WTC11 (cell line): ENCODE results near the gene TMEFF2. TPM values are rescaled to one million over a fixed set of nuclear protein-coding genes. Genes with fewer than 3 reads are reported as not detected.

Source experiments
- ATAC-seq: fragments of 200-7000 bp; cut with Tn5 transposase; 2 replicates; pipeline ENCODE4 v1.10.0; 2021; ENCODE audit warnings: mild to moderate bottlenecking, moderate library complexity
- CTCF ChIA-PET: fragments of 300-600 bp; sonication (Branson Sonifier 250); formaldehyde crosslinking; loops from one replicate; lab custom pipeline; 2021; ENCODE audit warnings: antibody characterized with exemption; lab: Charles Lee
- POLR2A ChIA-PET: fragments of 350-600 bp; sonication (Branson Sonifier 250); formaldehyde crosslinking; loops from one replicate; lab custom pipeline; 2021; ENCODE audit warnings: antibody characterized with exemption; lab: Charles Lee
- DNase-seq: peaks from one replicate; pipeline ENCODE4 v3.0.0; 2021; ENCODE audit warnings: low spot score
- H3K27ac Mint-ChIP-seq: 2 replicates; pipeline ENCODE4 v1.8.0; 2021; ENCODE audit warnings: mixed read lengths
- H3K27me3 Mint-ChIP-seq: 2 replicates; pipeline ENCODE4 v1.8.0; 2021; ENCODE audit warnings: low read depth, mild to moderate bottlenecking, moderate library complexity, mixed read lengths
- H3K36me3 Mint-ChIP-seq: 2 replicates; pipeline ENCODE4 v1.8.0; 2021; ENCODE audit warnings: mixed read lengths
- H3K4me1 Mint-ChIP-seq: 2 replicates; pipeline ENCODE4 v1.8.0; 2022; ENCODE audit warnings: mixed read lengths
- H3K4me3 Mint-ChIP-seq: 2 replicates; pipeline ENCODE4 v1.8.0; 2021; ENCODE audit warnings: mild to moderate bottlenecking, moderate library complexity, mixed read lengths
- H3K9me3 Mint-ChIP-seq: 2 replicates; pipeline ENCODE4 v1.8.0; 2021; ENCODE audit warnings: mixed read lengths
- CDX4 ChIP-seq: fragments of 250-450 bp; sonication (Bioruptor Pico); IDR thresholded peaks from 2 replicates; pipeline ENCODE4 v1.9.0; 2021; ENCODE audit warnings: moderate library complexity, mild to moderate bottlenecking, inconsistent platforms, borderline replicate concordance
- ERG ChIP-seq: fragments of 250-450 bp; sonication (Bioruptor Pico); IDR thresholded peaks from 2 replicates; pipeline ENCODE4 v1.8.0; 2021; ENCODE audit warnings: mild to moderate bottlenecking
- FOXJ3 ChIP-seq: sonication (generic); formaldehyde crosslinking; IDR thresholded peaks from 2 replicates; pipeline ENCODE4 v1.9.0; 2021; ENCODE audit warnings: missing genetic modification reagents, mild to moderate bottlenecking, borderline replicate concordance
- IRF1 ChIP-seq: sonication (generic); formaldehyde crosslinking; IDR thresholded peaks from 2 replicates; pipeline ENCODE4 v1.8.0; 2023; ENCODE audit warnings: missing genetic modification reagents
- MLX ChIP-seq: sonication (generic); formaldehyde crosslinking; IDR thresholded peaks from 2 replicates; pipeline ENCODE4 v1.8.1; 2023; ENCODE audit warnings: mild to moderate bottlenecking, missing genetic modification reagents, moderate library complexity
- NR3C1 ChIP-seq: sonication (generic); formaldehyde crosslinking; conservative IDR thresholded peaks from 2 replicates; pipeline ENCODE4 v1.8.1; 2023; ENCODE audit warnings: low read depth, mild to moderate bottlenecking, missing genetic modification reagents
- SMAD3 ChIP-seq: sonication (generic); formaldehyde crosslinking; IDR thresholded peaks from 2 replicates; pipeline ENCODE4 v1.8.0; 2022; ENCODE audit warnings: missing genetic modification reagents, mild to moderate bottlenecking, borderline replicate concordance
- TP53 ChIP-seq: sonication (generic); formaldehyde crosslinking; IDR thresholded peaks from 2 replicates; pipeline ENCODE4 v1.8.1; 2023; ENCODE audit warnings: mild to moderate bottlenecking, missing genetic modification reagents
- ZNF396 ChIP-seq: fragments of 250-450 bp; sonication (Bioruptor Pico); IDR thresholded peaks from 2 replicates; pipeline ENCODE4 v1.8.0; 2021; ENCODE audit warnings: mild to moderate bottlenecking, moderate library complexity, borderline replicate concordance
- ZNF425 ChIP-seq: fragments of 250-450 bp; sonication (Bioruptor Pico); conservative IDR thresholded peaks from 2 replicates; pipeline ENCODE4 v1.9.0; 2021; ENCODE audit warnings: mild to moderate bottlenecking
- total RNA-seq: library from RNA; stranded (reverse); gene quantifications from 3 replicates; pipeline ENCODE4 v1.2.3, GENCODE V29; 2021
- TF ChIP-seq, protein P1 (sequence below): sonication (generic); formaldehyde crosslinking; IDR thresholded peaks from 2 replicates; pipeline ENCODE4 v1.8.1; 2023; ENCODE audit warnings: mild to moderate bottlenecking, missing genetic modification reagents, borderline replicate concordance
- TF ChIP-seq, protein P2 (sequence below): sonication (generic); formaldehyde crosslinking; conservative IDR thresholded peaks from 2 replicates; pipeline ENCODE4 v1.8.1; 2023; ENCODE audit warnings: mild to moderate bottlenecking, low read depth, missing genetic modification reagents, moderate library complexity
- TF ChIP-seq, protein P3 (sequence below): fragments of 250-450 bp; sonication (Bioruptor Pico); IDR thresholded peaks from 2 replicates; pipeline ENCODE4 v1.9.0; 2021; ENCODE audit warnings: mild to moderate bottlenecking
- TF ChIP-seq, protein P4 (sequence below): sonication (generic); formaldehyde crosslinking; IDR thresholded peaks from 2 replicates; pipeline ENCODE4 v1.8.1; 2022; ENCODE audit warnings: mild to moderate bottlenecking, missing genetic modification reagents, moderate library complexity, borderline replicate concordance

TMEFF2 gene
- total RNA-seq, 1 experiment from 2014 or later, result 2.3 TPM

DNA sequence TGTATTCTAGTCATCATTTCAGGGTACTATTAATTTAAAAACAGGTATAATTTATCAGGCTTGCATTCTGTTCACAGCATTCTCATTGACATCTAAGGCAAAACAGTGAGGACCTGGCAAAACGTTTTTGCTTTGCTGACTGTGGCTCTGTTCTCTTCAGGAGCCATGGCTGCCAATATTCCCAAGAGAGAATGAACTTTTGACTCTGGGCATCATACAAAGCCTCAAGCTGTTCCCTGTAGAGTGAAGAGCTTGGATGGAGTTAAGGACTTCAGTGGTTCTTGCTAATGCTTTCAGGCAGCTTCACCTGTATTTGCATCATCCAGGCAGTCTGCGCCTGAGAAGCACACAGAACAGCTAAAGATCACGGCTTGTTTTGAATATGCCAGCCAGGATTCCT, 282.0 kb downstream of the TMEFF2 start (continued):
- TF ChIP-seq IRF1 (CRISPR knock-in tag) (no peak), ZNF425 (CRISPR knock-in tag) (no peak)
- TF ChIP-seq, protein P1, sequence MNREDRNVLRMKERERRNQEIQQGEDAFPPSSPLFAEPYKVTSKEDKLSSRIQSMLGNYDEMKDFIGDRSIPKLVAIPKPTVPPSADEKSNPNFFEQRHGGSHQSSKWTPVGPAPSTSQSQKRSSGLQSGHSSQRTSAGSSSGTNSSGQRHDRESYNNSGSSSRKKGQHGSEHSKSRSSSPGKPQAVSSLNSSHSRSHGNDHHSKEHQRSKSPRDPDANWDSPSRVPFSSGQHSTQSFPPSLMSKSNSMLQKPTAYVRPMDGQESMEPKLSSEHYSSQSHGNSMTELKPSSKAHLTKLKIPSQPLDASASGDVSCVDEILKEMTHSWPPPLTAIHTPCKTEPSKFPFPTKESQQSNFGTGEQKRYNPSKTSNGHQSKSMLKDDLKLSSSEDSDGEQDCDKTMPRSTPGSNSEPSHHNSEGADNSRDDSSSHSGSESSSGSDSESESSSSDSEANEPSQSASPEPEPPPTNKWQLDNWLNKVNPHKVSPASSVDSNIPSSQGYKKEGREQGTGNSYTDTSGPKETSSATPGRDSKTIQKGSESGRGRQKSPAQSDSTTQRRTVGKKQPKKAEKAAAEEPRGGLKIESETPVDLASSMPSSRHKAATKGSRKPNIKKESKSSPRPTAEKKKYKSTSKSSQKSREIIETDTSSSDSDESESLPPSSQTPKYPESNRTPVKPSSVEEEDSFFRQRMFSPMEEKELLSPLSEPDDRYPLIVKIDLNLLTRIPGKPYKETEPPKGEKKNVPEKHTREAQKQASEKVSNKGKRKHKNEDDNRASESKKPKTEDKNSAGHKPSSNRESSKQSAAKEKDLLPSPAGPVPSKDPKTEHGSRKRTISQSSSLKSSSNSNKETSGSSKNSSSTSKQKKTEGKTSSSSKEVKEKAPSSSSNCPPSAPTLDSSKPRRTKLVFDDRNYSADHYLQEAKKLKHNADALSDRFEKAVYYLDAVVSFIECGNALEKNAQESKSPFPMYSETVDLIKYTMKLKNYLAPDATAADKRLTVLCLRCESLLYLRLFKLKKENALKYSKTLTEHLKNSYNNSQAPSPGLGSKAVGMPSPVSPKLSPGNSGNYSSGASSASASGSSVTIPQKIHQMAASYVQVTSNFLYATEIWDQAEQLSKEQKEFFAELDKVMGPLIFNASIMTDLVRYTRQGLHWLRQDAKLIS (CRISPR knock-in tag), result no peak

- Mint-ChIP-seq H3K9me3 (no peaks in the 10 kb centered on the region), H3K4me3 (no peak overlapping the region), H3K4me1 (peaks cover 46% of the 10 kb centered on the region), H3K27ac (peak overlapping the region; percentile 3; the same call in 1 of the 2 replicates), H3K36me3 (no peaks in the 10 kb centered on the region), H3K27me3 (no peaks in the 10 kb centered on the region)
- CTCF ChIA-PET, result no interaction called here
- POLR2A ChIA-PET, result no interaction called here
- no peak for ATAC-seq
- DNase-seq, result no peak
- TF ChIP-seq NR3C1 (CRISPR knock-in tag) (no peak), SMAD3 (CRISPR knock-in tag) (no peak), FOXJ3 (no peak), CDX4 (CRISPR knock-in tag) (no peak), ZNF396 (CRISPR knock-in tag) (no peak), ERG (CRISPR knock-in tag) (no peak), MLX (CRISPR knock-in tag) (no peak), TP53 (CRISPR knock-in tag) (no peak)
- TF ChIP-seq, protein P2, sequence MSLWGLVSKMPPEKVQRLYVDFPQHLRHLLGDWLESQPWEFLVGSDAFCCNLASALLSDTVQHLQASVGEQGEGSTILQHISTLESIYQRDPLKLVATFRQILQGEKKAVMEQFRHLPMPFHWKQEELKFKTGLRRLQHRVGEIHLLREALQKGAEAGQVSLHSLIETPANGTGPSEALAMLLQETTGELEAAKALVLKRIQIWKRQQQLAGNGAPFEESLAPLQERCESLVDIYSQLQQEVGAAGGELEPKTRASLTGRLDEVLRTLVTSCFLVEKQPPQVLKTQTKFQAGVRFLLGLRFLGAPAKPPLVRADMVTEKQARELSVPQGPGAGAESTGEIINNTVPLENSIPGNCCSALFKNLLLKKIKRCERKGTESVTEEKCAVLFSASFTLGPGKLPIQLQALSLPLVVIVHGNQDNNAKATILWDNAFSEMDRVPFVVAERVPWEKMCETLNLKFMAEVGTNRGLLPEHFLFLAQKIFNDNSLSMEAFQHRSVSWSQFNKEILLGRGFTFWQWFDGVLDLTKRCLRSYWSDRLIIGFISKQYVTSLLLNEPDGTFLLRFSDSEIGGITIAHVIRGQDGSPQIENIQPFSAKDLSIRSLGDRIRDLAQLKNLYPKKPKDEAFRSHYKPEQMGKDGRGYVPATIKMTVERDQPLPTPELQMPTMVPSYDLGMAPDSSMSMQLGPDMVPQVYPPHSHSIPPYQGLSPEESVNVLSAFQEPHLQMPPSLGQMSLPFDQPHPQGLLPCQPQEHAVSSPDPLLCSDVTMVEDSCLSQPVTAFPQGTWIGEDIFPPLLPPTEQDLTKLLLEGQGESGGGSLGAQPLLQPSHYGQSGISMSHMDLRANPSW, result no peak
- TF ChIP-seq, protein P3, sequence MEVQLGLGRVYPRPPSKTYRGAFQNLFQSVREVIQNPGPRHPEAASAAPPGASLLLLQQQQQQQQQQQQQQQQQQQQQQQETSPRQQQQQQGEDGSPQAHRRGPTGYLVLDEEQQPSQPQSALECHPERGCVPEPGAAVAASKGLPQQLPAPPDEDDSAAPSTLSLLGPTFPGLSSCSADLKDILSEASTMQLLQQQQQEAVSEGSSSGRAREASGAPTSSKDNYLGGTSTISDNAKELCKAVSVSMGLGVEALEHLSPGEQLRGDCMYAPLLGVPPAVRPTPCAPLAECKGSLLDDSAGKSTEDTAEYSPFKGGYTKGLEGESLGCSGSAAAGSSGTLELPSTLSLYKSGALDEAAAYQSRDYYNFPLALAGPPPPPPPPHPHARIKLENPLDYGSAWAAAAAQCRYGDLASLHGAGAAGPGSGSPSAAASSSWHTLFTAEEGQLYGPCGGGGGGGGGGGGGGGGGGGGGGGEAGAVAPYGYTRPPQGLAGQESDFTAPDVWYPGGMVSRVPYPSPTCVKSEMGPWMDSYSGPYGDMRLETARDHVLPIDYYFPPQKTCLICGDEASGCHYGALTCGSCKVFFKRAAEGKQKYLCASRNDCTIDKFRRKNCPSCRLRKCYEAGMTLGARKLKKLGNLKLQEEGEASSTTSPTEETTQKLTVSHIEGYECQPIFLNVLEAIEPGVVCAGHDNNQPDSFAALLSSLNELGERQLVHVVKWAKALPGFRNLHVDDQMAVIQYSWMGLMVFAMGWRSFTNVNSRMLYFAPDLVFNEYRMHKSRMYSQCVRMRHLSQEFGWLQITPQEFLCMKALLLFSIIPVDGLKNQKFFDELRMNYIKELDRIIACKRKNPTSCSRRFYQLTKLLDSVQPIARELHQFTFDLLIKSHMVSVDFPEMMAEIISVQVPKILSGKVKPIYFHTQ, result no peak
- TF ChIP-seq, protein P4, sequence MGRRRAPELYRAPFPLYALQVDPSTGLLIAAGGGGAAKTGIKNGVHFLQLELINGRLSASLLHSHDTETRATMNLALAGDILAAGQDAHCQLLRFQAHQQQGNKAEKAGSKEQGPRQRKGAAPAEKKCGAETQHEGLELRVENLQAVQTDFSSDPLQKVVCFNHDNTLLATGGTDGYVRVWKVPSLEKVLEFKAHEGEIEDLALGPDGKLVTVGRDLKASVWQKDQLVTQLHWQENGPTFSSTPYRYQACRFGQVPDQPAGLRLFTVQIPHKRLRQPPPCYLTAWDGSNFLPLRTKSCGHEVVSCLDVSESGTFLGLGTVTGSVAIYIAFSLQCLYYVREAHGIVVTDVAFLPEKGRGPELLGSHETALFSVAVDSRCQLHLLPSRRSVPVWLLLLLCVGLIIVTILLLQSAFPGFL (CRISPR knock-in tag), result no peak
Measured at GRCh38 chr2:191910518-191910917, 284.2 kb downstream of the TMEFF2 start.
